ENCODE measurements around the gene GASK1B. TPM values are rescaled to one million over a fixed set of nuclear protein-coding genes. Genes with fewer than 3 reads are reported as not detected.
A peak's percentile ranks its signal among the peaks of the same experiment; 100 is the strongest.

Gene GASK1B
- total RNA-seq, 1 donor from 2014 or later = 4.4 TPM

GRCh38 chr4:158146736-158147135, 26.1 kb downstream of the GASK1B start:
- no peak for DNase-seq (ENCODE audit: low read depth)

GRCh38 chr4:158139086-158139485, 33.7 kb downstream of the GASK1B start:
- no peak for DNase-seq (ENCODE audit: low read depth)

DNA sequence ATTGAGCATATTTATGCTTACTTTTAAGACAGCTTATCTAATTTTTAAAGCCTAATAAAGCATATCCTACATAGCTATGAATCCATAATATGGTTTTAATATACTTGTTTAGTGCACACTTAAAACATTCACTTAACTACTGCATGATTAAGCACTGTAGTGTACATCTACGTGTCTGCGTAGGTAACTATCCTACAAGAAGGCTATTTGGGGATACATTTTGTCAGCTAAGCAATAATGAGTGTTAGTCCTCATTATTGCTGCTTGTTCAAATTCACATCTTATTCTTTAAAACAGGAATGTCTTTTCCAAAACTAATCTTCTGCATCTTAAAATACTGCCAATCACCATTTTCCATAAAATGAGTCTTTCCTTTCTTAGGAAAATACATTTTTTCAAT, 38.6 kb downstream of the GASK1B start:
- DNase-seq (ENCODE audit: low read depth) = no peak

DNA sequence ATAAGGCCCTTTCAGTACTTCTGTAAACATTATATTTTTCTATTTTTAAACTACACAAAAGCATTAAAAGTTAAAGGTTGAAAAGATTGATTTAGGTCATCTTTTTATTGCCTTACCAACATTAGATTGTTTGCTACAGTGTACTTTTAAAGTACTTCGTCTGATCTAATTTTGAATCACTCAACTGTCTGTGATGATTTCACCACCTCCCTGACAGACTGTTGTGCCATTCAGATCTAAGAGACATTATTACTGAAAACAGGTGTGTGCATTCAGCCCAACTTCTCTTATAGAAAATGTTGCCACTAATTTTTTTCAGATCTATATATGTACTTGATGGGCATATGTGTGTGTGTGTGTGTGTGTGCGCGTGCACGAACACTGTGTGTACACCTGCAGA, 39.3 kb downstream of the GASK1B start:
- no peak for DNase-seq (ENCODE audit: low read depth)

DNA sequence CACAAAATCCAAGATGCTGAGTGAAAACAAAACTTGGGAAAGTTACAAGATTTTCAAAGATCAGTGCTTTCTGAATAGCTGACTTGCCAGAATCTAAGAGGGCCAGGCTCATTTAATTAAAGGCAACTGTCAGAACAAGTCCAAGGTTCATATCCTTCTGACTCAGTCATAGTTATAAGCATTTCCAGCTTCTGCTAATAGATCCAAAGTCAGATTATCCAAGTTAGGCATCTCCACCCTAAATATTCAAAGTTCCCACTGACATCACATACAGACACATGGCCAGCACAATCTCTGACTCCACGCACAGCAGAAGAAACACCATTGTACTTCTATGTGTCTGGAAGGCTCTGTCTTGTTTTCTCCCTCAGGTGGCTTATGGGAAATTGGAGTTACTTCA, 41.8 kb downstream of the GASK1B start:
- DNase-seq (ENCODE audit: low read depth) = peak; percentile 75

DNA sequence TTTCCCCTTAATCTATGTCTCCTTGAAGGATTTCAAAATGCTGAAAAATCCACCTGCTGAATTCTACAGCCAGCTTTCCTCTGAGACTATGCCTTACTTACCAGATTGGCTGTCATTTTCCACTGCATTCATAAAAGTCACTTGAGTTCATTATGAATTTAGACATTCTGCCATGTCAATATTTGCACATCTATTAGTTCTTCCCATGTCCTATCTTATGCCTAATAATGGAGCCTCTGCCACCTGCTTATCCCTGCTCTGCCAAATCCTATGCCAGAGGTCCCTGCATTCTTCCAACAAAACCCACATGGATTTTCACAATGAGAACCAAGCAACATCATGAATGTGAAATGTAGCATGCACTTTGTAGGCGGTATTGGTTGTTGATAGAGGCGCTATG, 42.6 kb downstream of the GASK1B start:
- DNase-seq (ENCODE audit: low read depth) = no peak

GRCh38 chr4:158129694-158130093, 43.1 kb downstream of the GASK1B start:
- peak; percentile 92 for DNase-seq (ENCODE audit: low read depth)

- no peak for DNase-seq (ENCODE audit: low read depth)
These were observed 44.3 kb downstream of the GASK1B start for GRCh38 chr4:158128540-158128939.

GRCh38 chr4:158125310-158125709, 47.5 kb downstream of the GASK1B start:
- no peak for DNase-seq (ENCODE audit: low read depth)

Other genes starting within 250 kb of the GASK1B start
- gene TMEM144, start 37.5 kb upstream of the GASK1B start, total RNA-seq = 8.5 and 12.9 TPM in 2 replicates